ENCODE data around the gene RBM6.
A peak's percentile ranks its signal among the peaks of the same experiment; 100 is the strongest.
"Not testable (repeated sequence)": the region's sequence is repeated elsewhere in the genome, so short reads cannot be mapped to it uniquely, and the experiment has no call there.

RBM6 gene

GRCh38 chr3:49917806-49918590 lies 22.0 kb upstream of the RBM6 start:
- DNase-seq (ENCODE audit: low read depth in 2 of 2), result not testable (repeated sequence)

- no peak for DNase-seq (ENCODE audit: low read depth in 2 of 2)
Observed at GRCh38 chr3:49924683-49925082, 15.3 kb upstream of the RBM6 start.

DNA sequence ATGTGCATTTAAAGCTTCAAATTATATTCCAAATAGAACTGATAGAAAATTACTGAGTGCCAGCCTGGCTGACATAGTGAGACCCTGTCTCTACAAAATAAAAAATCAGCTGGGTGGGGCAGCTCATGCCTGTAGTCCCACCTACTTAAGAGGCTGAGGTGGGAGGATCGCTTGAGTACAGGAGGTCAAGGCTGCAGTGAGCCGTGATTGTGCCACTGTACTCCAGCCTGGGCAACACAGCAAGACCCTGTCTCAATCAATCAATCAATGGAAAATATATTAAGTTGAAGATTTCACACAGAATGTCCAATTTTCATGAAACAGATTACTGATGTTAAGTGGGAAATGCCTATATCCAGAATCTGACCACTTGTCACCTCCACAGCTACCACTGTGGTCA lies 14.5 kb upstream of the RBM6 start:
- no peak for DNase-seq (ENCODE audit: low read depth in 2 of 2)

GRCh38 chr3:49926117-49926728 lies 13.7 kb upstream of the RBM6 start:
- DNase-seq (ENCODE audit: low read depth in 2 of 2), result no peak

DNA sequence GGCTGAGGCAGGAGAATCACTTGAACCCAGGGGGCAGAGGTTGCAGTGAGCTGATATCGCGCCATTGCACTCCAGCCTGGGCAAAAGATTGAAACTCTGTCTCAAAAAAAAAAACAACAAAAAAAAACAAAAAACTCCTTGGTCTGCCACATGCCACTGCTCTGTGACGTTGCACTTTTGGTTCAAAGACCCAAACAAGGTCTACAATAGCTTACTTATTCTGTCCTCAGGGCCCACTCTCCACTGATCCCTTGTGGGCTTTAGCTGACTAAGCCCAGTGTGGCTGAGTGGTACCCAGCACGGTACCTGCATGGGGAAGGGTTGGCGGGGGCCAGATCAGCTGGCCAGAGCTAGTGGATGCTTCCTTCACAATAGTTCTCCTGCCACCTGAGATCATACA lies 12.2 kb upstream of the RBM6 start:
- DNase-seq (ENCODE audit: low read depth in 2 of 2), result no peak

GRCh38 chr3:49928481-49929017 lies 11.4 kb upstream of the RBM6 start:
- no peak for DNase-seq (ENCODE audit: low read depth in 2 of 2)

DNA sequence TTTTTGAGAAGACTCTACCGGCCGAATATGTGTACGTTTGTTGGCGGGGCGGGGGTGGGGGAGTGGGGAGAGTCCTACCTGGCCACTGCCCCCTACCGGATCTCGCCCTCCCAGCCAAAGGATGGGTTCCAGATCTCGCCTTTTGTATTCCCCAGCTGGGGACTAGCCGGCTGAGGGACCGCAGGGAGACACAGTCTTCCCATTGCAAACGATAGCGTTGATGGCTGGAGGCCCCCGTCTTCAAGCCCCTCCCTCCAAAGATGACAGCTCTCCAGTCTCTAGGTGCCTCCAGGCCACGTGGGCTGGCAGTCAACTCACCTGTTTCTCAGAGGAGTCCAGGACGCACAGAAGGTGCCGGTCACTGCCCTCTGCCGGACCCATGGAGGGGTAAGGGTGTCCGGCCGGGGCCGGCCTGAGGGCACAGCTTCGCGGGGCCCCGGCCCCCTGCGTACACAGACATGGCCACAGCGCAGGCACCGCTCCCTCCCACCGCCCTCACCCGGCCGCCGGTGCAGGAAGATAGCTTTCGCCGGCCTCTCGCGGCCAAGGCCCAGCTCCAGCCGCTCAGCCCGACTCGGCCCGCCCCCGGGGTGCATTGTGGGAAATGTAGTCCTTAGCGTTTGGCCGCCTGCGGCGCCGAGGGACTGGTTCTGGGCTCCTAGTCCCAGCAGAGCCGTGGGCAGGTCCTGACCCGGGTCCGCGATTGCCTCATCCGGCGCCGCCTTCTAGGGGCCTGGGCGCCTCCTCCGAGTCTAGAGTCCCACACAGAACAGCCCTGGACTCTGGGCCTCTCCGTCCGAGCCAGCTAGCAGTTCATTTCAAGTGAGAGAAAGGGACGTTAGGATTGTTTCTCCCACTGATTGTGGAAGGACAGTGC lies 10.4 kb upstream of the RBM6 start, which contains the start of gene MON1A:
Gene MON1A, minus strand, starts transcription at position 521 of the 877 bp plus-strand sequence. CDS start 16,465 bp downstream, outside the sequence.
- peak; percentile 69 to 94 for DNase-seq (ENCODE audit: low read depth in 2 of 2)

- no peak for DNase-seq (ENCODE audit: low read depth in 2 of 2)
Observed at GRCh38 chr3:49930168-49930690, 9.7 kb upstream of the RBM6 start.

DNA sequence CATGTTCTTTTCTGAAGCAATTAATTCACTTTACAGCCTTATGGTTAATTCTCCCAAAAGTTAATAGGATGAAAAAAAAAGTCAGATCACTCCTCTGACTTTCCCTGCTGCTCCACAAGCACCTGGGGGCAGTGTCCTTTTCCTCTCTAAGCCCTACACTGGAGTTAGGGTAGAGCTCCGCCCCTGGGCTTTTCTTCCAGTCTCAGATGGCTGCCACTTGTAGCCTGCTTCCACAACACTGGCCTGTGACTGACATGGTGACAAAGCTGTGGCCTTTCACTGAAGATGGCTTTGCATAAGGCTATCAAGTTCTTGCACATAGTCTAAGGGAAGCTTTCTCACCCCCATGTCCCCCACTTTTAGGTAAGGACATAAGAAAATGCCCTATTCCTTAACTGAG lies 9.0 kb upstream of the RBM6 start:
- no peak for DNase-seq (ENCODE audit: low read depth in 2 of 2)

DNA sequence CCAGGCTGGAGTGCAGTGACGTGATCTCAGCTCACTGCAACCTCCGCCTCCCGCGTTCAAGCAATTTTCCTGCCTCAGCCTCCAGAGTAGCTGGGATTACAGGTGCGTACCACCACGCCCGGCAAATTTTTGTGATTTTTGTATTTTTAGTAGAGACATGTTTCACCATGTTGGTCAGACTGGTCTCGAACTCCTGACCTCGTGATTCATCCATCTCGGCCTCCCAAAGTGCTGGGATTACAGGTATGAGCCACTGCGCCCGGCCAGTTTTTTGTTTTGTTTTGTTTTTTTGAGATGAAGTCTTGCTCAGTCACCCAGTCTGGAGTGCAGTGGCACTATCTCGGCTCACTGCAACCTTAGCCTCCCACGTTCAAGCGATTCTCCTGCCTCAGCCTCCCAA lies 7.7 kb upstream of the RBM6 start:
- DNase-seq (ENCODE audit: low read depth in 2 of 2), result not testable (repeated sequence)

- DNase-seq (ENCODE audit: low read depth in 2 of 2), result no peak
Observed at GRCh38 chr3:49937090-49937489, 2.9 kb upstream of the RBM6 start.

GRCh38 chr3:49940667-49941249 lies 808 bp downstream of the RBM6 start:
- no peak for DNase-seq (ENCODE audit: low read depth in 2 of 2)

- no peak for DNase-seq (ENCODE audit: low read depth in 2 of 2)
Observed at GRCh38 chr3:49942651-49943050, 2.7 kb downstream of the RBM6 start.

DNA sequence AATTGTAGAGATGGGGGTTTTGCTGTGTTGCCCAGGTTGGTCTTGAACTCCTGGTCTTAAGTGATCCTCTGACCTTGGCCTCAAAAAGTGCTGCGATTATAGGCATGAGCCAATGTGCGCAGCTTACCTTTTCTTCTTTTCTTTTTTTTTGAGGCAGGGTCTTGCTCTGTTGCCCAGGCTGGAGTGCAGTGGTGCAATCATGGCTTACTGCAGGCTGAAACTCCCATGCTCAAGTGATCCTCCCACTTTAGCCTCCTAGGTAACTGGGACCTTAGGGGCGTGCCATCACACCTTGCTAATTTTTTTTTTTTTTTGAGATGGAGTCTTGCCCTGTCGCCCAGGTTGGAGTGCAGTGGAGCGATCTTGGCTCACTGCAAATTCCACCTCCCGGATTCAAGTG lies 13.0 kb downstream of the RBM6 start:
- no peak for DNase-seq (ENCODE audit: low read depth in 2 of 2)

GRCh38 chr3:49955636-49956035 lies 15.7 kb downstream of the RBM6 start:
- DNase-seq (ENCODE audit: low read depth in 2 of 2), result no peak

DNA sequence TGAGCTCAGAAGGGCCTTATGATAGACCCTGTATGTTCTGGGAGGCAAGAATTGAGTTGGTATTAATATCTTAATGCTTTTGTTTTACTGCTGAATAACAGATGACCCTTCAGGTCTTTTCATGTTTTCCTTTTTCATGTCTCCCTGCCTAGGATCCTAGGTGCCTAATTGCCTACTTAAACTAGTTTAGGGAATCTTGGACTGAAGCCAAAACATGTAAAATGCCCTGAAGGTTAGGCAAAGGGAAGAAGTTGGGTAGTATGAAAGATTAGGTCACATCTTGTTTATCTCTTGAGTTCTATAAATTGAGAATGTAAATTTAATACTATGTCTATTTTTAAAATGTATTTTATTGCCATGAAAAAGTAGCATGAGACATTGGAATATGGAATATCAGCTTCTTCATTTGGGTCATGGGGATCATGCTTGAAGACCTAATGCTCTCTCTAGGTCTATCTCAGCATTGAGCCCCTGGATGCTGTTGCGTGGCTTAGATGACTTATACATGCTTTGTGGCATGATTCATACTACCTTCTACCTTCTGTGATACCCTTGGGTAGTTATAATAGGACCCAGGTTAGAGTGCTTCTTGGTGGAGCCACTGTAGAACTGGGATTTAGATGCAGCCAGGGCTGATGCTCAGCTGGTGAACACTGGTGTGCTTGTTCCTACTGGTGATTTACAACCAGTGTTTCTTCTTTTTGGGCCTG lies 26.4 kb downstream of the RBM6 start:
- no peak for DNase-seq (ENCODE audit: low read depth in 2 of 2)

GRCh38 chr3:49967291-49967690 lies 27.3 kb downstream of the RBM6 start:
- DNase-seq (ENCODE audit: low read depth in 2 of 2), result no peak

- DNase-seq (ENCODE audit: low read depth in 2 of 2), result no peak
Observed at GRCh38 chr3:49968346-49968745, 28.4 kb downstream of the RBM6 start.

DNA sequence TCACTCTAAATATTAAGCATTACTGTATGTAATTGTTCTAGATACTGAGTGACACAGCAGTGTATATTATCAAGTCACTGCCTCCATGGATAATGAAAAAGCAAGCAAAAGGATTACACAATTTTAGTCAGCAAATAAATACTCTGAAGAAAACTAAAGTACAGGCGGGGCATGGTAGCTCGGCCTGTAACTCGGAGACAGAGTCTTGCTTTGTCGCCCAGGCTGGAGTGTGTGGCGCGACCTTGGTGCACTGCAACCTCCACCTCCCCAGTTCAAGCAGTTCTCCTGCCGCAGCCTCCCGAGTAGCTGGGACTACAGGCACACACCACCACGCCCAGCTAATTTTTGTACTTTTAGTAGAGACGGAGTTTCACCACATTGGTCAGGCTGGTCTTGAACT lies 32.7 kb downstream of the RBM6 start:
- no peak for DNase-seq (ENCODE audit: low read depth in 2 of 2)

GRCh38 chr3:49976942-49977341 lies 37.0 kb downstream of the RBM6 start:
- DNase-seq (ENCODE audit: low read depth in 2 of 2), result no peak

GRCh38 chr3:49984394-49984793 lies 44.4 kb downstream of the RBM6 start:
- DNase-seq (ENCODE audit: low read depth in 2 of 2), result no peak

All from stimulated activated CD4-positive, alpha-beta T cell treated with anti-CD3 and anti-CD28 coated beads, Interleukin-12 subunit alpha, Interleukin-12 subunit beta, amount 100 ng/mL, for 24 hours (primary cell).